Endodermal cell (in vitro differentiated cells): ENCODE results near the gene ETFDH. TPM values are rescaled to one million over a fixed set of nuclear protein-coding genes. Genes with fewer than 3 reads are reported as not detected.
A peak's percentile ranks its signal among the peaks of the same experiment; 100 is the strongest.

ENCODE experiments used
- DNase-seq: peaks from one replicate; pipeline ENCODE4 v3.0.0-alpha.2; 2017
- H3K27ac ChIP-seq: 2 replicates; pipeline ENCODE4 v1.5.1; 2013; ENCODE audit warnings: mild to moderate bottlenecking, low read depth, low read length, moderate library complexity
- H3K27me3 ChIP-seq: 2 replicates; pipeline ENCODE4 v1.6.1; 2013; ENCODE audit warnings: mild to moderate bottlenecking, low read length, moderate library complexity; ENCODE audit not compliant: insufficient read depth, control insufficient read depth, poor library complexity, severe bottlenecking
- H3K36me3 ChIP-seq: 2 replicates; pipeline ENCODE4 v1.7.0; 2013; ENCODE audit warnings: mild to moderate bottlenecking, low read length, moderate library complexity; ENCODE audit not compliant: control insufficient read depth, insufficient read depth
- H3K4me1 ChIP-seq: one replicate; pipeline ENCODE4 v1.7.0; 2013; ENCODE audit warnings: low read length; ENCODE audit not compliant: control insufficient read depth, insufficient read depth
- H3K4me3 ChIP-seq: 2 replicates; pipeline ENCODE4 v1.5.1; 2013; ENCODE audit warnings: mild to moderate bottlenecking, low read length, moderate library complexity
- H3K9ac ChIP-seq: 2 replicates; pipeline ENCODE4 v1.6.1; 2013; ENCODE audit warnings: mild to moderate bottlenecking, low read length, moderate library complexity; ENCODE audit not compliant: poor library complexity, severe bottlenecking; ENCODE audit errors: extremely low read depth
- H3K9me3 ChIP-seq: 2 replicates; pipeline ENCODE4 v1.6.1; 2013; ENCODE audit warnings: mild to moderate bottlenecking, low read length, moderate library complexity; ENCODE audit not compliant: control insufficient read depth
- H3K27ac Mint-ChIP-seq: 2 replicates; pipeline ENCODE4 v1.8.0; 2020; ENCODE audit warnings: mixed read lengths
- H3K27me3 Mint-ChIP-seq: 2 replicates; pipeline ENCODE4 v1.8.0; 2021; ENCODE audit warnings: mild to moderate bottlenecking, mixed read lengths; ENCODE audit not compliant: insufficient read depth
- H3K36me3 Mint-ChIP-seq: 2 replicates; pipeline ENCODE4 v1.8.0; 2020; ENCODE audit warnings: low read depth, mixed read lengths
- H3K4me1 Mint-ChIP-seq: 2 replicates; pipeline ENCODE4 v1.8.0; 2020; ENCODE audit warnings: mixed read lengths
- H3K4me3 Mint-ChIP-seq: 2 replicates; pipeline ENCODE4 v1.8.0; 2020; ENCODE audit warnings: mild to moderate bottlenecking, moderate library complexity, mixed read lengths
- H3K9me3 Mint-ChIP-seq: 2 replicates; pipeline ENCODE4 v1.8.0; 2020; ENCODE audit warnings: mild to moderate bottlenecking, mixed read lengths
- WGBS, 2 experiments: methylation state at CpG; one replicate each; pipeline versions ENCODE4 v1.1.5 to v1.1.7; 2013; ENCODE audit warnings: missing lambda C conversion rate in 2 of 2, mixed read lengths in 1 of 2; ENCODE audit not compliant: insufficient coverage in 1 of 2, insufficient read length in 1 of 2; 5-methylcytosine and 5-hydroxymethylcytosine counted together
- total RNA-seq, 2 donors: library from RNA; stranded (reverse); fragmentation: NEBNext Ultra II Directional in 1 of 2; extraction: Animal tissue kit (Norgen Biotek cat#: 25700) in 1 of 2; gene quantifications; 2 replicates in 1 of 2; 3 replicates in 1 of 2; pipeline ENCODE4 v1.2.1, GENCODE V29; 2021
- TF ChIP-seq, protein P1 (sequence below): fragments of 200-600 bp; sonication (generic); conservative IDR thresholded peaks from 2 replicates; pipeline ENCODE4 v1.5.0; 2021; ENCODE audit warnings: antibody characterized with exemption, mild to moderate bottlenecking

Gene ETFDH
- total RNA-seq, 2 donors from 2014 or later = 10.6 to 11.8 TPM

DNA sequence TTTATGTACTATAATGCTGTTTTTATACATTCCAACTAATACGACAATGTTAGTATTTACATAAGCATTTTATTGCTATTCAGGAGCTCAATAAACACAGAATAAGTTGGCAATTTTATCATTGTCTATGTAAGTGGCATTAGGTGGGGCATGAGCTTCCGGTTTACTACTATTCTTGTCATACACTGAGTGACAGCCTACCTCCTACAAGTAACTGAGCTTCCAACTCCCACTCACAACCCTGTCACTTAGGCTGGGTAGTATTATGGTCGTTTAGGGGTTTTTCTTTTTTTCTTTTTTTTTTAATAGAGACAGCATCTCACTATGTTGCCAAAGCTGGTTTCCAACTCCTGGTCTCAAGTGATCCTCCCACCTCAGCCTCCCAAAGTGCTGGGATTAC is 43.7 kb downstream of the ETFDH start:
- WGBS, 2 experiments = 89% methylated on average over 2 of the region's 3 CpGs; no CpG with 5 or more reads in 1 of the 2 experiments
- H3K36me3 ChIP-seq = peaks cover 81% of the 10 kb centered on the region
- no peak overlapping the region for H3K27ac Mint-ChIP-seq
- H3K27me3 ChIP-seq = no peaks in the 10 kb centered on the region
- H3K27me3 Mint-ChIP-seq = no peaks in the 10 kb centered on the region
- no peaks in the 10 kb centered on the region for H3K9me3 Mint-ChIP-seq
- H3K36me3 Mint-ChIP-seq = peaks cover 80% of the 10 kb centered on the region
- no peaks in the 10 kb centered on the region for H3K4me1 ChIP-seq
- no peak overlapping the region for H3K9ac ChIP-seq
- no peak for DNase-seq
- H3K4me3 ChIP-seq = no peak overlapping the region
- TF ChIP-seq, protein P1, sequence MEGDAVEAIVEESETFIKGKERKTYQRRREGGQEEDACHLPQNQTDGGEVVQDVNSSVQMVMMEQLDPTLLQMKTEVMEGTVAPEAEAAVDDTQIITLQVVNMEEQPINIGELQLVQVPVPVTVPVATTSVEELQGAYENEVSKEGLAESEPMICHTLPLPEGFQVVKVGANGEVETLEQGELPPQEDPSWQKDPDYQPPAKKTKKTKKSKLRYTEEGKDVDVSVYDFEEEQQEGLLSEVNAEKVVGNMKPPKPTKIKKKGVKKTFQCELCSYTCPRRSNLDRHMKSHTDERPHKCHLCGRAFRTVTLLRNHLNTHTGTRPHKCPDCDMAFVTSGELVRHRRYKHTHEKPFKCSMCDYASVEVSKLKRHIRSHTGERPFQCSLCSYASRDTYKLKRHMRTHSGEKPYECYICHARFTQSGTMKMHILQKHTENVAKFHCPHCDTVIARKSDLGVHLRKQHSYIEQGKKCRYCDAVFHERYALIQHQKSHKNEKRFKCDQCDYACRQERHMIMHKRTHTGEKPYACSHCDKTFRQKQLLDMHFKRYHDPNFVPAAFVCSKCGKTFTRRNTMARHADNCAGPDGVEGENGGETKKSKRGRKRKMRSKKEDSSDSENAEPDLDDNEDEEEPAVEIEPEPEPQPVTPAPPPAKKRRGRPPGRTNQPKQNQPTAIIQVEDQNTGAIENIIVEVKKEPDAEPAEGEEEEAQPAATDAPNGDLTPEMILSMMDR = no peak
- H3K4me1 Mint-ChIP-seq = no peaks in the 10 kb centered on the region
- H3K27ac ChIP-seq = no peak overlapping the region
- no peak overlapping the region for H3K4me3 Mint-ChIP-seq
- H3K9me3 ChIP-seq = no peaks in the 10 kb centered on the region

DNA sequence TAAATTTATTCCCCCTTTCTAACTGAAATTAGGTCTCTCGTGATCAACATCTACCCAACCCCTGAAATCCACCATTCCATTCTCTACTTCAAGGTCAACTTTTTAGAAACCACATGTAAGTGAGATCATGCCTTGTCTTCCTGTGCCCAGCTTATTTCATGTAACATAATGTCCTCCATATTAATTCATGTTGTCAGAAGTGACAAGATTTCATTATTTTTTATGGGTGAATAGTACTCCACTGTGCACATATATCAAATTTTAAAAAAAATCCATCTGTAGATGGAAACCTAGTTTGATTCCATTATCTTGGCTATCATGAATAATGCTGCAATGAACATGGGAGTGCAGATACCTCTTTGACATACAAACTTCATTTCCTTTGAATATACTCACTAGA is 49.6 kb downstream of the ETFDH start:
- Mint-ChIP-seq H3K27ac (no peak overlapping the region), H3K4me3 (peak overlapping the region; percentile 83)
- WGBS, 2 experiments = 97 to 100% methylated on average over 1 of the region's 1 CpG

DNA sequence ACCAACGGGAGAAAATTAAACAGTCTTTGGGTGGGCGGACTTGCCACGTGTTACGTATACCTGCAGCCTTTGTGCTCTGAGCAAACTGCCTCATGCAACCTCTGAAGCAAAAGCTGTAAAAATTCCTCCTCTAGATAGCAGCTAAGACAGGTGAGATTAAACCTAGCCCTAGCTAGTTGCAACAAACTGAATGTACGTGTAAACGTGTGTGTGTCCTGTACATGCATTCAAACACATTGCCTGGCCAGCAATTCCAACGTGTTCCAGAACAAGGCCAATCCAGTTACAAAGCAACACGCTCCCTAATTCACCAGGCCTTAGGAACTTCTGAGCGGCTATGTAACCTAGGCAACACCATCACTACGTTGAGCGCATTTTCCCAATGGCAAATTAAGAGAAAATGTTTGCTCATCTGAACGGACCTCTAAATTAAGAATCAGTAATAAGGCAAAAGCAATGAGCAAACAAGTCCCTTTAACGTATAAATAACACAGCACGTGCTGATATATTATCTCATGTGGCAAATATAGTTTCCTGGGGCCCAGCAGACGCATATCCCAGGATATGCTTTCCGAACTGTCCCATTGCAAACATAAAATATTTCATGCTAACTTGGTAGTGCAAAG is 50.3 kb downstream of the ETFDH start:
- peak overlapping the region; percentile 83 for H3K4me3 Mint-ChIP-seq
- H3K27me3 Mint-ChIP-seq = peaks cover 5% of the 10 kb centered on the region
- H3K27ac Mint-ChIP-seq = peak overlapping the region; percentile 96
- H3K9me3 Mint-ChIP-seq = no peaks in the 10 kb centered on the region
- Histone ChIP-seq H3K4me3 (peak overlapping the region; percentile 97), H3K27me3 (no peaks in the 10 kb centered on the region), H3K9me3 (no peaks in the 10 kb centered on the region), H3K4me1 (no peaks in the 10 kb centered on the region), H3K9ac (peak overlapping the region; percentile 87), H3K36me3 (peaks cover 40% of the 10 kb centered on the region), H3K27ac (peak overlapping the region; percentile 81)
- WGBS, 2 experiments = 20 to 22% methylated on average over 14 to 16 of the region's 16 CpGs
- DNase-seq = peak; percentile 65
- TF ChIP-seq, protein P1 = no peak
- H3K4me1 Mint-ChIP-seq = peaks cover 4% of the 10 kb centered on the region
- peaks cover 39% of the 10 kb centered on the region for H3K36me3 Mint-ChIP-seq

More for the DNA sequence above, 49.6 kb downstream of the ETFDH start:
- Histone ChIP-seq H3K4me1 (no peaks in the 10 kb centered on the region), H3K36me3 (peaks cover 42% of the 10 kb centered on the region), H3K9me3 (no peaks in the 10 kb centered on the region), H3K4me3 (peak overlapping the region; percentile 97), H3K27ac (no peak overlapping the region), H3K9ac (peak overlapping the region; percentile 87), H3K27me3 (no peaks in the 10 kb centered on the region)
- H3K9me3 Mint-ChIP-seq = no peaks in the 10 kb centered on the region
- TF ChIP-seq, protein P1 = no peak
- H3K27me3 Mint-ChIP-seq = peaks cover 1% of the 10 kb centered on the region
- H3K4me1 Mint-ChIP-seq = peaks cover 4% of the 10 kb centered on the region
- peaks cover 44% of the 10 kb centered on the region for H3K36me3 Mint-ChIP-seq
- DNase-seq = no peak
